ENCODE data around the gene RNF227.

DNA sequence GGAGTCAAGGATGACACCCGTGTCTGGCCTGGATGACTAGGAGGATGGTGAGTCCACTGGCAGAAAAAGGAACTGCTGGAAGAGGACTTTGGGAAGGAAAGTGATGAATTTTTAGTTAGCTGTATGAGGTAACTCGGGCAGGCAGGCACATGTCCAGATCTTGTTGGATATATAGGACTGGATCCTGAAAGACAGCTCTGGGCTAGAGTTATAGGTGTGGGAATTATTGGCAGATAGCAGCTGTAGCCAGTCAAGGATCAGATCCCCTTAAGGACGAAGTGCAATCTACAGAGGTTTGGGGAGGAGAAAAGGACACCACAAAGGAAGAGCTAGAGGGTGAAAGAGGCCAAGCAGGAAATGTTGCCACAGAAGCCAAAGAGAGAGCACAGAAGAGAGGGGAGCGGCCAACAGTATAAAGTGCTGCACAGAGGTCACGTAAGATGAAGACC, 48.2 kb downstream of the RNF227 start:
- TF ChIP-seq, protein P1, sequence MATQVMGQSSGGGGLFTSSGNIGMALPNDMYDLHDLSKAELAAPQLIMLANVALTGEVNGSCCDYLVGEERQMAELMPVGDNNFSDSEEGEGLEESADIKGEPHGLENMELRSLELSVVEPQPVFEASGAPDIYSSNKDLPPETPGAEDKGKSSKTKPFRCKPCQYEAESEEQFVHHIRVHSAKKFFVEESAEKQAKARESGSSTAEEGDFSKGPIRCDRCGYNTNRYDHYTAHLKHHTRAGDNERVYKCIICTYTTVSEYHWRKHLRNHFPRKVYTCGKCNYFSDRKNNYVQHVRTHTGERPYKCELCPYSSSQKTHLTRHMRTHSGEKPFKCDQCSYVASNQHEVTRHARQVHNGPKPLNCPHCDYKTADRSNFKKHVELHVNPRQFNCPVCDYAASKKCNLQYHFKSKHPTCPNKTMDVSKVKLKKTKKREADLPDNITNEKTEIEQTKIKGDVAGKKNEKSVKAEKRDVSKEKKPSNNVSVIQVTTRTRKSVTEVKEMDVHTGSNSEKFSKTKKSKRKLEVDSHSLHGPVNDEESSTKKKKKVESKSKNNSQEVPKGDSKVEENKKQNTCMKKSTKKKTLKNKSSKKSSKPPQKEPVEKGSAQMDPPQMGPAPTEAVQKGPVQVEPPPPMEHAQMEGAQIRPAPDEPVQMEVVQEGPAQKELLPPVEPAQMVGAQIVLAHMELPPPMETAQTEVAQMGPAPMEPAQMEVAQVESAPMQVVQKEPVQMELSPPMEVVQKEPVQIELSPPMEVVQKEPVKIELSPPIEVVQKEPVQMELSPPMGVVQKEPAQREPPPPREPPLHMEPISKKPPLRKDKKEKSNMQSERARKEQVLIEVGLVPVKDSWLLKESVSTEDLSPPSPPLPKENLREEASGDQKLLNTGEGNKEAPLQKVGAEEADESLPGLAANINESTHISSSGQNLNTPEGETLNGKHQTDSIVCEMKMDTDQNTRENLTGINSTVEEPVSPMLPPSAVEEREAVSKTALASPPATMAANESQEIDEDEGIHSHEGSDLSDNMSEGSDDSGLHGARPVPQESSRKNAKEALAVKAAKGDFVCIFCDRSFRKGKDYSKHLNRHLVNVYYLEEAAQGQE (IDR thresholded peaks at IDR 0.05; ENCODE audit: borderline replicate concordance in 1 of 2, low read depth in 1 of 2, low read length in 2 of 2), result no peak
- TF ChIP-seq, protein P2, sequence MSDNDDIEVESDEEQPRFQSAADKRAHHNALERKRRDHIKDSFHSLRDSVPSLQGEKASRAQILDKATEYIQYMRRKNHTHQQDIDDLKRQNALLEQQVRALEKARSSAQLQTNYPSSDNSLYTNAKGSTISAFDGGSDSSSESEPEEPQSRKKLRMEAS (IDR thresholded peaks at IDR 0.05), result no peak
